SHP77 treated with DMSO at 0.1 percent for 48 hours (cell line): ENCODE measurements around the gene OMG.
"Not testable (repeated sequence)": the region's sequence is repeated elsewhere in the genome, so short reads cannot be mapped to it uniquely, and the experiment has no call there.

ENCODE experiments used
- DNase-seq: peaks from one replicate; lab custom pipeline; 2025; lab: John Stamatoyannopoulos, UW

Gene OMG

DNA sequence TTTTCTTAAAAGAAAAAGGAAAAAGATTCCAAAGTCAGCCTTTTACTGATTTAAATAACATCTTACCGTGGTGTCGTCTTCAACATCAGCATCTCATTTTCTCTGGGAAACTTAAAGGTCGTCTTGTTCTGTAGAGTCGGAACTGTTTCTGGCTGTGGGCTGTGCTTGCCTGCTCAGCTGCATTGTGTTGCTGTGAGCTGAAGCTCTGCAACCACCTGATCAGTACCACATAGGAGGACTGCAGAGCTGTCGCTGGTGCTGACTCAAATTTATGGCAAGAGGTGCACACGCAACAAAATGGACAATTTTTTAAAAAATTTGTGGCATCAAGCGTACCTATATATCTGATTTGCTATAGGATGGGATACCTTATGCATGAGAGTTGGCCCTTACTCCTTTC, at the start of gene OMG:
TSS of gene OMG (minus strand) at position 150 of the 400 bp plus-strand sequence. CDS start 908 bp downstream, outside the sequence.
- no peak for DNase-seq

DNA sequence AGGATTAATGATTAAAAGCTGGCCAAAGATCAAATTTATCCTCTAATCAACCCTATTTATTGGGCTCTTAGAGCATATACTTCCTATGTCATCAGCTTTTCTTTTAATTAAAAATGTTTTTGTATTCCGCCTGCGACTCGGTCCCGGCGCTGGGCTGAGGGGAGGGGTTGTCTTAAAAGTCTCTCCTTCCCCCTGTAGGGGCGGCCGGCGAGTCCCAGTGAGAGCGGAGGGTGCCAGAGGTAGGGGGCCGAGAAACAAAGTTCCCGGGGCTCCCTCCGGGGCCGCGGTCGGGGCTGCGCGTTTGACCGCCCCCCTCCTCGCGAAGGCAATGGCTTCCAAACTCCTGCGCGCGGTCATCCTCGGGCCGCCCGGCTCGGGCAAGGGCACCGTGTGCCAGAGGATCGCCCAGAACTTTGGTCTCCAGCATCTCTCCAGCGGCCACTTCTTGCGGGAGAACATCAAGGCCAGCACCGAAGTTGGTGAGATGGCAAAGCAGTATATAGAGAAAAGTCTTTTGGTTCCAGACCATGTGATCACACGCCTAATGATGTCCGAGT, 48.2 kb upstream of the OMG start:
- DNase-seq, result not testable (repeated sequence)

- no peak for DNase-seq
These were observed 43.0 kb upstream of the OMG start for GRCh38 chr17:31339906-31340661.

DNA sequence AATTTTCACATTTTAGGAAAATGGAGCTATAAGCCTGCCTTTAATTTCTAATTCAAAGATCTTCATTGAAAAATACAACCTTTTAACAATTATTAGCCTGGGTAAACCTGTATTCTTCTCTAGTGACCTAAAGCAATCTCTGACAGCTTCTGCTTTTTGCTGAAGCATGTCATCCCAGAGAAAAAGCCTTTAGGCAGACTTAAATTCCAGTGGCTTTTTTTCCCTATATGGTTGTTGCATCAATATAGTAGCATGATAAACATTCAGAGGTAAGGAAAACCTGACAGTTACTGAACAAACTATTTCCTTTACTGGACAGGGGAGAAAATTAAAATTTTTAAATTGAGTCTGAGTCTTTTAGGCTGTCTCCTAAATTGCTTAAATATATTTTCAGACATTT, 32.2 kb upstream of the OMG start:
- DNase-seq, result no peak

DNA sequence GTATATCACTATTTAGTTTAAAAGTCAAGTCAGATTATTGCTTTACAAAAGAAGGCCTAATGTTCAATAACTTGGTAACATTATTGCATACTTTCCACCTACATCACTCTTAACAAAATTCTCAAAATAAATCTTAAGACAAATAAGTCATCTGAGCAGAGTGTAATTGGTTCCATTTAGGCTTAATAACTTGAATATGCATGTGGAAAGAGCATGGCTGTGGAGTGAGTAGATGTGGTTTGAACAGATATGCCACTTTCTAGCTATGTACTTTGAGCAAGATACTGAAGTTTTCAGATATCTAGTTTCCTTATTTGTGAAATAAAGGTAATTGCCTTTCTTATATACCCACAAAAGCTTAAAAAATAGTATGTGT, 31.1 kb upstream of the OMG start:
- no peak for DNase-seq

DNA sequence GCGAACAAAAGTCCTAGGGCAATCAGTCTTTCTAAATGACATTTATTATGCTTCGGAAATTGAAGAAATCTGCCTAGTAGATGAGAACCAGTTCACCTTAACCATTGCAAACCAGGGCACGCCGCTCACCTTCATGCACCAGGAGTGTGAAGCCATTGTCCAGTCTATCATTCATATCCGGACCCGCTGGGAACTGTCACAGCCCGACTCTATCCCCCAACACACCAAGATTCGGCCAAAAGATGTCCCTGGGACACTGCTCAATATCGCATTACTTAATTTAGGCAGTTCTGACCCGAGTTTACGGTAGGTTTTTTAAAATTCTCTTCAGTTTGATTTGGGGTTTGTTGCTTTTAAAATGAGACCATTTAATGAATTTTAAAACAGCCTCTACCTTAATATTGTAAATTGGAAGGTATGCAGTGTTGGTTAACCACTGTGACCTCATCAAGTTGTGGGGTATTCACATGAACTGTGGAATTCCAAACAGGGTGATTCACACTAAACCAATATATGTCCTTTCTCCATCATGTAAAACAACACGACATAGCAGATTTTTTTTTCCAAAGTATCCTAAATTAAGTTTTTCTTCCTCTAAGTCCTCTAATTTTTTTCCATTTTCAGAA, 30.6 kb upstream of the OMG start:
- no peak for DNase-seq

GRCh38 chr17:31323551-31323950, 26.5 kb upstream of the OMG start:
- DNase-seq, result no peak

DNA sequence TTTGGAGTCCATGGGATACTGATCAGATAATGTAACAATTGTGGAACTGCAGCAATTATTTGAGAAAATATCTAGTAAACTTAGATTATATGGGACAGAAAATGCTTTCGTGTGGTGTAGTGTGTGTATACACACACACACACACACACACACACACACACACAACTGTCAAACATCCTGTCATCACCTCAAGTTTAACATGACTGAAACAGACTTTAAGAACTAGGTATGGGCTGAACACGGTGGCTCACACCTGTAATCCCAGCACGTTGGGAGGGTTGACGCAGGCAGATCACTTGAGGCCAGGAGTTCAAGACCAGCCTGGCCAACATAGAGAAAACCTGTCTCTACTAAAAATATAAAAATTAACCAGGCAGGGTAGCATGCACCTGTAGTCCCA, 24.9 kb upstream of the OMG start:
- DNase-seq, result no peak

- no peak for DNase-seq
These were observed 24.4 kb upstream of the OMG start, which contains the start of gene EVI2A for GRCh38 chr17:31321481-31321880. Gene EVI2A (minus strand): TSS chr17:31321622. CDS start chr17:31319013, 2,609 bp downstream.

DNA sequence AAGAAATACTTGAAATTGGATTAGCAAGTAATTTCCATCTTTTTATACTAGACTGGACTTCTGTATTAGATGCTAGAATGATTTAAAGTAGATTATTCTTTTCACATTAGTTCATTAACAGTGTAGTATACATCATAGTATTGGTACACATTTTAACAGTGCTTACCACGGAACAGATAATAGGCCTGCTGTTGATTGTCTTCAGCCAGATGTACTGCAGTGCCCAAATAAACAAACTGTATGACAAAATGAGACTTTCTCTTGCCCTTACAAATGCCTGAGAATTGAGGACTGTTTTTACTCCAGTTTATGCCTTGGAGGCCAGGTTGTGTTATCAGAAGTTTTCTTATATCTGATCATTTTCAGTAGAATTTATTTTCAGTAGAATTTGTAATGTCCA, 23.8 kb upstream of the OMG start:
- DNase-seq, result no peak

DNA sequence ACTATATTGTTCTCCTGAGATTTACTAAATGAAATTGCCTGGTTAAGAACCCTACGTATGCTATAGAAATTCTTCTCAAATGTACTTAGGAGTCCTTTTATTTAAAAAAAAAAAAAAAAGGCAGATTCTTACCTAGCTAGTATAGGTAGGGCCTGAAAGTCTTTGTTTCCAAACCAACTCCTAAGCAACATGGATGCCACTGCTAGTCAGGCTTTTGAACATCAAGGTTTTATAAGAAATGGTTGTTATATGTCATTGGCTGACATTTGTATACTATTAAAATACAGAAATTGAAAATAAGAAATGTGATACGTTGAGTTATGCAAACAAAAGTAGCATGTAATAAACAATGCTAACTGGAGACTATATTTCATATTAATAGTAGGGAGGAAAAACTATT, 23.2 kb upstream of the OMG start:
- no peak for DNase-seq

DNA sequence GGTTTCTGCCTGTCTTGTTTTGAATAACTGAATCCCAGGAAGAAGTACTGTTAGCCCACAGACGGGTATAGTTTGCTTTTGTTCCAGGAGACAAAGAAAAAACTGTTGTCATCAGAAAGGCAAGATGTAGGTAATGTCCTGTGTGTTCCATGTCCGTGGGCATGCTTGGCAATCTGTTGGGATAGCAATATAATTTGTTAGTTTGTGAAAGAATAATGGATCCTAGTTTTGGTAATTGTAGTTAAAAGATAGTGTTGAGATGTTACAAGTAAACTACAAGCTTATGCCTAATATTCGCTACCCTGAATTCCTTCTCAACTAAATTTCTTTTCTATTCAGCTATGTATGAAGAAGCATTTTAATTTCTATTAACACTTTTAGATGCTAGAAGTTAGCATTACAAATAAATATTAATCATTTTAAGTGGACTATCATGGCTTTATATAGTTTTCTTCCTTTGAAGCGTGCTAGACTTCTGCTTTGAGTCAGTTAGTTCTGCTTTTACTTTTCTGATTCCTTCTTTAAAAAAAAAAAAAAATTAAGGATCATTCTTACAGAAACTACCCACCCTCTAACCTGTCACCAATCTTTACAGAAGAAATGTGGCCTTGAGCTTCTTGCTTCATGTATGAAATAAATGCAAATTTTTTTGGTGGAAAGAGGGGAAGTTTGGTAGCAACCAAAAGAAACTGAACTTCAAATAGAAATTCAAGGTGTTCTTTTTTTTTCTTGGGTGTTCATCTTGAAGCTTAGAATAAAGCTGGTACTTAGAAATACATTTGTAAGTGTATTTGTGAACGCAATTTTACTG, 22.0 kb upstream of the OMG start:
- no peak for DNase-seq

GRCh38 chr17:31318298-31318801, 21.3 kb upstream of the OMG start:
- no peak for DNase-seq

DNA sequence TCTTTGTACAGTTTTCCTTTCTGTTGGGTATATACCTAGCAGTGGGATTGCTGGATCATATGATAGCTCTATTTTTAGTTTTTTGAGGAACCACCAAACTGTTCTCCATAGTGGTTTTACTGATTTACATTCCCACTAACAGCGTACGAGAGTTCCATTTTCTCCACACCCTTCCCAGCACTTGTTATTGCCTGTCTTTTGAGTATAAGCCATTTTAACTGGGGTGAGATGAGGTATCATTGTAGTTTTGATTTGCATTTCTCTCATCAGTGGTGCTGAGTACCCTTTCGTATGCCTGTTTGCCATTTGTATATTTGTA, 17.7 kb upstream of the OMG start:
- no peak for DNase-seq

DNA sequence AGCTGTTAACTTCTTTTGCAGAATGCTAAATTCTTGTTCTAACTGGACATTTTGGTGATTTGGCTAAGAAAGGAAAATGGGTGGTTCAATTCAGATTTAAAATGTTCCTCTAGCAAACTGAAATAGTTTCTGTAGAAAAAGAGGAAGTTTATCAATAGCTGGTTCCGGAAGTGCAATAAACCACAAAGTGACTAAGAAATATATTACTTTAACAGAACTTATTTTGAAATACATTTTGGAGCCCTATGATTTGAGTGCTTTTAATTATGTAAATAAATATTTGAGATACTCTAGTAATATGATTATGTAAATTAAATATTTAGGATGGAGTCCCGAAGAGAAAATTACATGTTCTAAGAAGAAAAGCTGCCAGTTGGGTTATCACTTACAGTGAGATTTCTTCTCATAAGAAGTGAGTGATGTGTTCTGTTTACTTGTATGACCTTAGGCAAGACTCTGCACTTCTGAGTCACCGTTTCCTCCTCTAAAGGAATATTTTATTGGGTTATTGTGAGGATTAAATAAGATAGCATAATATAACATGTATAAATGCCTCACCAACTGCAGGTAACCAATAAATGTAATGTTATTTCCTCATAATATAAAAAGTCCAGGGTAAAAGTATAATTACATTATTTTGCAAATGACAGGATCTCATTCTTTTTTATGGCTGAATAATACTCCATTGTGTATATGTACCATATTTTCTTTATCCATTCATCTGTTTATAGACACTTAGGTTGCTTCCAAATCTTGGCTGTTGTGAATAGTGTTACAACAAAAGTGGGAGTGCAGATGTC, 17.1 kb upstream of the OMG start, which contains the start of gene EVI2B:
TSS of gene EVI2B (minus strand) at position 73 of the 800 bp plus-strand sequence. CDS start 8,445 bp downstream, outside the sequence.
- DNase-seq, result no peak

DNA sequence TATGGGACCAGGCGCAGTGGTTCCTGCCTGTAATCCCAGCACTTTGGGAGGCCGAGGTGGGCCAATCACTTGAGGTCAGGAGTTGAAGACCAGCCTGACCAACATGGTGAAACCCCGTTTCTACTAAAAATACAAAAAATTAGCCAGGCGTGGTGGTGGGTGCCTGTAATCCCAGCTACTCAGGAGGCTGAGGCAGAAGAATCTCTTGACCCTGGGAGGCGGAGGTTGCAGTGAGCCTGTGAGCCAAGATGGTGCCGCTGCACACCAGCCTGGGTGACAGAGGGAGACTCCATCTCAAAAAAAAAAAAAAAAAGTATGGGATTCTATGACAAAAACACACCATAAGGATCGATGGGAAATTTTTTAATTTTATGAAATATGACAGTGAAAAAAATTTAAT, 15.2 kb upstream of the OMG start:
- DNase-seq, result not testable (repeated sequence)

GRCh38 chr17:31311526-31311925, 14.5 kb upstream of the OMG start:
- DNase-seq, result no peak

DNA sequence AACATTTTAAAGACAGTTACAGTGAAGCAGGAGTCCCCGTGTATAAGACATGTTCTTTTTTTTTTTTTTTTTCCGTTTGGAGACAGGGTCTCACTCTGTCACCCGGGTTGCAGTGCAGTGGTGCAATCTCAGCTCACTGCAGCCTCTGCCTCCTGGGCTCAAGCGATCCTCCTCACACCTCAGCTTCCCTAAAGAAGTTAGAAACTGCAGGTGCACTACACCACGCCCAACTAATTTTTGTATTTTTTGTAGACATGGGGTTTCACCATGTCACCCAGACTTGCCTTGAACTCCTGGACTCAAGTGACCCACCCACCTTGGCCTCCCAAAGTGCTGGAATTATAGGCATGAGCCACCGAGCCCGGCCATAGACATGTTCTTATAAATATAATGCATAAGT, 13.8 kb upstream of the OMG start:
- DNase-seq, result no peak

- DNase-seq, result no peak
These were observed 13.2 kb upstream of the OMG start for GRCh38 chr17:31310260-31310659.

DNA sequence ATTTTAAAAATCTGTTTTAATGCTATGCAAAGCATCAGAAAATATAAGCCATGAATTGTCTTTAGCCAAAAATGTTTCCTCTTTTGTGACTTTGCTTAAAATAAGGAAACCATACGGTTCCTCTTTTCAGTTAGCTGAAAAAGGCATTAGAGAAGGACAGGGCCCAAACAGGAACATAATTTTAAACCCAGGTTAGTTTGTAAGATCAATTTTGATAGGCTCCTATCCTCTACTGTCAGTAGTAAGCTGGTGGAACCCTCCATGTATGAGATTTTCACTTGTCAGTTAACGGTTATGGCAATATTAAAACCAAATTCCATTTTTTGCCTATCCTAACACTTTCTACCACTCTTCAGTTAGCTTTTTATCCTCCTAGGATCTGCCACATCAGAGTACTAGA, 12.5 kb upstream of the OMG start:
- DNase-seq, result no peak
